NCI-H128 (cell line): ENCODE data around the gene ERMAP.

Experiments used
- DNase-seq: peaks from one replicate; lab custom pipeline; 2025; ENCODE audit not compliant: unreplicated experiment; lab: John Stamatoyannopoulos, UW

Gene ERMAP, protein sequence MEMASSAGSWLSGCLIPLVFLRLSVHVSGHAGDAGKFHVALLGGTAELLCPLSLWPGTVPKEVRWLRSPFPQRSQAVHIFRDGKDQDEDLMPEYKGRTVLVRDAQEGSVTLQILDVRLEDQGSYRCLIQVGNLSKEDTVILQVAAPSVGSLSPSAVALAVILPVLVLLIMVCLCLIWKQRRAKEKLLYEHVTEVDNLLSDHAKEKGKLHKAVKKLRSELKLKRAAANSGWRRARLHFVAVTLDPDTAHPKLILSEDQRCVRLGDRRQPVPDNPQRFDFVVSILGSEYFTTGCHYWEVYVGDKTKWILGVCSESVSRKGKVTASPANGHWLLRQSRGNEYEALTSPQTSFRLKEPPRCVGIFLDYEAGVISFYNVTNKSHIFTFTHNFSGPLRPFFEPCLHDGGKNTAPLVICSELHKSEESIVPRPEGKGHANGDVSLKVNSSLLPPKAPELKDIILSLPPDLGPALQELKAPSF

DNA sequence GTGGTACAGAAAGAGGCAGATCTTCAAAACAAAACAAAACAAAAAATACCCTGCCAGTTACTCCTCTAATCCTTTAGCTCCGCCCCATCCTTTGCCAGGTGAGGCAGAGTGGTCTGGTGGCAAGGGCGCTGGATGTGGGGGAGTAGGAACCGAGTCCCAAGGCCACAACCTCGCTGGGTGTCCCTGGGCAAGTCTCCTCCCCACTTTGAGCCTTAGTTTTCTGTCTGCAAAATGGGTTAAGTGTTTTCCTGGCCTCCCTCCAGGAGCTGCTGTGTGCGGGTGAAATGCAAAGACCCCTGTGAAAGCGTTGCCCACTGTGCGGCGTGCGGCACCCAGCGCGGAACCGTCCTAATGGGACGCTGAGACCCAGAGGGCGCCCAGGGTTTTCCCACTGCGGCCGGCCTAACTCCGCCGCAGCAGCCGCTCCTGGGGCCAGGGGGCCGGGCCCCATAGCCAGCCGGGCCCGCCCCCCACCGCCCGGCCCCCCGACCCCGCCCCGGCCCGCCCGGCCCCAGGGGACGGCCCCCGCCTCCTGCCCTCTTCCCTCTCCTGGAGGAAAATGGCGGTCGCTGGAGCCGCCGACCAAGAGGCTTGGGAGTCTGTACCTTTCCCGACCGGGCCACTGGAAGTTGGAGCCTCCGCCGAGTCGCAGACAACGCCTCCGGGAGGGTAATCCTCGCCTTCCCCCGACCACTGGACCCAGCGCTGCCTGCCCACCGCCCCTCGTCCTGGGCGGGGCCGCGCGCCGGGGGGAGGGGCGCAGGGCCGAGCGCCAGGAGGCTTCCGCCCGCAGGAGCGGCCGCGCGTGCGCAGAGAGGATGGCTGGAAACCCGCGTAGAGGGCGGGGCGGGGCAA, at the start of gene ERMAP, which contains the start of gene SVBP:
Gene ERMAP (plus strand): TSS at position 538 of the 855 bp plus-strand sequence. CDS start 13,327 bp downstream, outside the sequence.
Gene SVBP (minus strand): TSS at position 813 of the 855 bp plus-strand sequence. CDS start 853 bp downstream, outside the sequence.
- DNase-seq, result peak; percentile 79

DNA sequence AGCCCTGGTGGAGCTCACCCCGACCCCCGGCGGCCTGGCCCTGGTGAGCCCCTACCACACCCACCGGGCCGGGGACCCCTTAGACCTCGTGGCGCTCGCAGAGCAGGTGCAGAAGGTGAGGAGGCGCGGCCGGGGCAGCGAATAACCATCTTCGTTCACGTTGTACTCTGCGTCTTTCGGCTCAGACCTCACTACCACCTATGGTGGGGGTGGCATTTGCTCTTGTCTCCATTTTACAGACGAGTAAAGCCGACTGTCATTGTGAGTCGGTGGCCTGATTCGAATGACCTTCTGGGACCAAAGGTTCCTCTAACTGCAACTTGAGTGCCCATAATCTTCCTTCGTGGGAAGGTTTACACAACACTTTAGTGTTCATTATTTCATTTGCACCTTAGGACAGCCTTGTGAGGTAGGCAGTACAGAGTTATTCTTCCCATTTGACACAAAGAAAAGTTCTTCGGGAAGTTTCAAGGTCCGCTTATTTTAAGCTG, 49.4 kb upstream of the ERMAP start:
- no peak for DNase-seq

DNA sequence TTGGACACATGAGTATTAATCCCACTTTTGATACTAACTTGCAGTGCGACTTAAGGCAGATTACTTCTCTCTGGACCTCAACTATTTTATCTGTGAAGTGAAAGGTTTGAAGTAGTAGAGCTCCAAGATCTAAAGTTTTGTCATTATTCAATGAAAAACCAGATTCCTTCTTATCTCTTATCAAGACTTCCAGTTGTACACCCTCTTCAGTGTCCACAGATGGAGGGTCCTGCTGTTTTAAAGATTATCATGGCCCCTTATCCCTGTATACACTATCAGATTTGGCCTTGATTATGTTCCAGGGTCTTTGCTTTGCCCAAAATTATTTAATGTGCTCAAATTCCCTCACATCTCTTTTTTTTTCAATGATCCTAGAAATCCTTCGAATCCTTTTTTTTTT, 48.8 kb upstream of the ERMAP start:
- no peak for DNase-seq

DNA sequence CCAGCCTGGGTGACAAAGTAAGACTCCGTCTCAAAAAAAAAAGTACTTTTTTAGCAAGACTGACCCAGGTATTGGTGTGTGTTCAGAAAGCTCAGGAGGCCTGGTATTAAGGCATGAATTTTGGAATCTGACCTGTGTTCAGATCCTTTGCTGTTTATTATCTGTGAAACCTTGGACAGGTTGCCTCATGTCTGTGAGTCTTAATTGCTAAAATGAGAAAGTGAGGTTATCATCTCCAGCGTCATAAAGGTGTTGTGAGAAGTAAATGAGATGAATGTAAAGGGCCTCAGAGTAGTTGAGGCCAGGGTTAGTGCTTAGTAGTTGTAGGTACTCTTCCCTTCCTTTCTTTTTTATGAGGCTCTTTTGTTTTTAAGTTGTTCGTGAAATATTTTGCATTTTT, 47.1 kb upstream of the ERMAP start:
- no peak for DNase-seq

DNA sequence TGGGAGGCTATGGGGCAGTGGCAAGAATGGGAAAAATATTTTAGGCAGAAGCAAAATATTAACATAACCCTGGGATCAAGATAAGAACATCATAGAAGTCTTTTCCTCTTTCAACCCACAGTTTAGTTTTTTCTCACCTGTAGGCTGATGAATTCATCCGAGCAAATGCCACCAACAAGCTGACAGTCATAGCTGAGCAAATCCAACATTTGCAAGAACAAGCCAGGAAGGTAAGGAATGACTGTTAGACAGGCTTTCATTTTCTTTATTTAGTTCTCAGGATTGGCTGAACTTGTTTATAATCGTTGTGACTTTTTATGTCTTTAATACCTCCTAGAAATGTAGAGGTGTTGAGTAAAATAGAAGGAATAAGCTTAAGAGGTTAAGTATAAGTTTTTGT, 43.5 kb upstream of the ERMAP start:
- no peak for DNase-seq

DNA sequence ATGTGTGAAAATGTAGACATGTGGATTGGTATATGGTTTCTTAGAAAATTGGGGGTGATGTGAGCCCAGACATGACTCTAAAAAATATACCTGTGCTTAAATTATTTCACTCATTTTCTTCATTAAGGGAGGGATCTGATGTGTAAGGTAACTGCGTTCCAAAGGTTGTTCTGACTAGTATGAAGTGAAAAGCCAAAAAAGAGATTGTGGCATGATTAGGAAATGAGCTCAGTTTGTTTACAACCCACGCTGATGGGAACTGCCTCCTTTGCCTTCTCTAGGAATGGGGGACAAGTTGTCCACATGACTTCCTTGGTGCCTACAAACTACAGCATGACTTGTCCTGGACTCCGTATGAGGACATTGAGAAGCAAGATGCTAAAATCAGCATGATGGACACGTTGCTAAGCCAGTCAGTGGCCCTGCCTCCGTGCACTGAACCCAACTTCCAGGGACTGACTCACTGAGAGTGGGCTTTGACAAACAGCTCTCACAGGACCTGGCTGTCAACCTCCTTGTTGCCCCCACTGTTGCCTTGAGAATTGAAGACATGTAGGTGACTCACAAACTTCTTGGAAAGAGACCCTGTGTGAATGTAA, 41.9 kb upstream of the ERMAP start:
- DNase-seq, result no peak

DNA sequence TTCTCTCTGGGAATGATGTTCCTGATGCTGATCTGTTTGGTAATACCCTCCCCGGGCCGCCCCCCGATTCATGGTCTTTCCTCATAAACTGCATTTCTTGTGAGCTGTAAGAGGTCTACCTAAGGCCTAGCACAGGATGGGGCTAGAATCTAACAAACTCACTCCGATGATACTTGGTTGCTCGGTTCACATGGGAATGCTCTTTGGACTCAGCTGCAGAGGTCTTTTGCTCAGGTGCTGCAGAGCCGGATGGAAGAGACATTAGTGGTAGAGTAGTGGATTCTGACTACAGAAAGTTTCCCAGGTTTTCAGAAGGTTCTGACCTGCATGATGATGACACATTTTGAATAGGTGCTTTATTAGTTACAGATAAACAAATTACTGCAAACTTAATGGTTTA, 40.4 kb upstream of the ERMAP start:
- no peak for DNase-seq

DNA sequence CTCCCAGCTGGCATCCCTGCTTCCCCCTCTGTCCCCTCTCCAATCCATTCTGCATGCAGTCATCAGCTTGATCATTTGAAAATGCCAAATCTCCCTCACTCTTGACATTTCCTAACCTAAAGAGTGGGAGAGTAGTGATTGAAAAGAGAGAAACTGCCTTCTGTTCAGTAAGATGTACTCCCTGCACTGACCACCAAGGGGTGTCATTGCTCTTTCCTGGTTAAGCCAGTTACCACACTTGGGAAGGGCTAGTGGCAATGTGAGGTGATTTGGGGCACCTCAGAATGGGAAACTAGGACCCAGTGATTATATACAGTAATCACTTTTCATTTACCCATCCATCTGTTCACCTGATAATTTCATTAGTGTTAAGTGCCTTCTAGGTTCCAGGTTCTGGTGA, 39.1 kb upstream of the ERMAP start:
- peak; percentile 45 for DNase-seq

DNA sequence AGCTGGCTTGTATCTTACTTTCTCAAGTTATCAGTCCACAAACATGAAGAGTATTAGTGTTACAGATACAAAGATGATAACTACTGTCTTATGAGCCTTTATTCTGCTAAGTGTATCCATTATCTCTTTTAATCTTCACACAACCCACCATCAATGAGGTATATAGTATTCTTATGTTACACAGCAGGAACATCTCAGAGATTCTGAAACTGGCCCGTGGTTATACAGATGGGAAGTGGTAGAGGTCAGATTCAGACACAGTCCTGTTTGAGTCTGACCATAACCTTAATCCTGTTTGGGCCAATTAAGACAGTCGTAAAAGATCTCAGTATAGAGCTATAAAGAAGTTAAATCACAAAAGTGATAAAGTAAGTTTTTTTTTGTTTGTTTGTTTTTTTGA, 37.2 kb upstream of the ERMAP start:
- DNase-seq, result no peak

DNA sequence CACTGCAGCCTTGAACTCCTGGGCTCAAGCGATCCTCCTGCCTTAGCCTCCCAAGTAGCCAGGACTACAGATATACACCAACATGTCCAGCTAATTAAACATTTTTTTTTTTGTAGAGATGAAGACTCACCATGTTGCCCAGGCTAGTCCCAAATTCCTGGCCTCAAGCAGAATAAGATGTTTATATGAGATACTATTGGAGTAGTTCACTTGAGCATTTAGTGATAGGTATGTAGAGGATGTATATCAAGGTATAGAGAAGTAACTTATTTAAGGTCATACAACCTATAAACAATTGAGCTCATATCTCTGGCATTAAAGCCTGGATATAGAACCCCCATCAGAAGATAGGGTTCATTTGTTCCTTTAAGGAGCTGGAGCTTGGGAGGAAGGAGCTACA, 36.7 kb upstream of the ERMAP start:
- no peak for DNase-seq

DNA sequence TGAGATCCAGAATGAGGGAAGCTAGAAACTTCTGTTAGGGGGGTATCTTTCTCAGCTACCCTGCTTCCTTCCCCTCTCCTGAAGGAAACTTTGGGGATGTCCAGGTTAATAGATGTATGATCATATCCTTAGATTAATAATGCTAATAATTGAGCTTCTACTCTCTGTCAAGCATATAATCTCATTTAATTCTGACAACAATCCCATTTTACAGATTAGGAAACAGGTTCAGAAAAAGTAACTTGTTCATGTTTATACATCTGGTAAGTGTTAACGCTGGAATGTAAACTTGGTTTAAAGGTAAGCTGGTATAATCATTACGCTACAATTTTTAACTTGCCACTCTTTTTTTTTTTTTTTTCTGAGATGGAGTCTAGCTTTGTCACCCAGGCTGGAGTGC, 33.8 kb upstream of the ERMAP start:
- no peak for DNase-seq

DNA sequence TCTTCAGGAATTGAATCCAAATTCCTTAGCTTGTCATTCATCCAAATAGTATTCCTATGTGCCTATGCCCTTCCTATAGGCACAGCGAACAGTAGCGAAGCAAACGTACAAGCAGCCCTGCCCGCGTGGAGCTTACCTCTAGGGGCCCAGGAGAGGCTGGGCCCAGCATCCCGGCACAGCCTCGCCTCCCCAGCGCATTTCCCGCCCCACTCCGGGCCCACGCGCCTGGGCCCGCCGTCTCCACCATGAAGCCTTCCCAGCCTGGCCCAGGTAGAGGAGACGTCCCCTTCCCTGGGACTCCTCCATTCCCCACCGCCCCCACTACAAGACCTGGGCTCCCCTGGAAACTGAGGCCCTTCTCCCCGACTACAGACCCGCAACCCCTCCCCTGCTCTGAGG, 32.4 kb upstream of the ERMAP start:
- DNase-seq, result no peak

DNA sequence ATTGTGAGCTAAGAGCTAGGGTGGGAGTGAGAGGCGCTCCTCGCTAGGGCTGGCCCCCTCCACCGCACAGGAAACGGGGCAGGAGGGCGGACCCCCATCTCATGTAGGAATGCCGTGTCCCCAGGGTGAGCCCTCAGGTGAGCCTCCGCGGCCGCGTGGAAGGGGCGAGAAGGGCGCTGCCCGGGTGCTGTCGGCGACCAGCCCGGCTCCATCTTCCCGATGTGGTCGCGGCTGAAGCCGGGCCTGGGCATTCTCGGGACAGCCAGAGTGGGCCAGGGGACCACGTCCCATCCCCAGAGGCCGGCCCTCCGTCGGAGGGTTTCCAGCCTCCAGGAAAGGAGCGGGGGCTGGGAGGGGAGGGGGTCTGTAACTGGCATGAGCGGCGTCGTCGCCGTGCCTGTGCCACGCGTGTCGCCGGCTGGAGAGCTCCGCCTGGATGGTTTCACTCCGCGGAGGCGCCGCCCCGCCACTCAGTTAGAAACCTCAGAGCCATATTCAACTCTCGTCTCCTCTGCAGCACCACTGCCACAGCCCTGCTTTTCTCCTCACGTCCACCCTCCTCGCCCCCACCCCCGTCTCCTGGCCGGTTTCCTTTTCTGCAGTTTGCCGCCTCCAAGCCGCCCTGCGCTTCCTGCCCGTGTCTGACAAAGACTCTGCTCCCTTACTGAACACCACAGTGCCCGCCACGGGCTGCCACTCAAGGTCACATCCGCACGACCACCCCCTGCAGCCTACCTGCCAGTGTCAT, 31.8 kb upstream of the ERMAP start, which contains the start of gene TMEM269:
Gene TMEM269 (plus strand): TSS at position 46 of the 748 bp plus-strand sequence. CDS start 4,903 bp downstream, outside the sequence.
- DNase-seq, result no peak

DNA sequence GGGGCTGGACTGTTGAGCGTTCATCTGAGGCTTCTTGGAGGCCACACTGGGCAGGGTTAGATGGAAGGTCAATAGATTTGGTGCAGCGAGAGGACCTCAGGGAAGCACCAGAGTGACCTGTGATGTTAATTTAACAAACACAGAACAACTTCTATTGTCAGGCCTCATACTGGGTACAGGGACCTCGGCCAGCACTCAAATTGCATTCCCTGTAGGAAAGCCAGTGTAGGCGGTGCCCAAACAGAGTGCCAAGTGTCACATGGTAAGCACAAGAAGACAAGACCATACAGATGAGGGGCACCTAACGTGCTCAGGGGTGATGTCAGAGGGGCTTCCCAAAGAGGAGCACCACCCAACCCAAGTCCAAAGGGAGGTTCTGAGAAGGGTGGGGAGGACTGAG, 30.8 kb upstream of the ERMAP start:
- no peak for DNase-seq

DNA sequence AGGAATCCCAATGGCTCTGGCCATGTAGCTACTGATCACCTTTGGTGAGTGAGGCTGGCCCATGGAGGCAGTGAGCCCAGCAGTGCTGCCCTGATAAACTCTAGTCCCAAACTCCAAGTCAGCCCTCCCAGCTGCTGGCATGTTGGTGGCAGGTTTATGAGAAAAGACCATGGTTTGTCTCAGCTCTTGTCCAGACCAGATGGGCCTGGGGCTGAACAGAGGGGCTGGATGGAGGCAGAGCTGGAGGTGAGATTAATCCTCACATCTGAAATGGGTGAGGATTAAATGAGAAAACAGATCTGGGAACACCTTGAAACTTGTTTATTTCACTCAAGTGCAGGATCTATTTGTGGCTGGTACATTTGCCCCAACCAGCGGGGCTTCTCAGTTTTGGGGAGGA, 28.9 kb upstream of the ERMAP start:
- DNase-seq, result no peak

DNA sequence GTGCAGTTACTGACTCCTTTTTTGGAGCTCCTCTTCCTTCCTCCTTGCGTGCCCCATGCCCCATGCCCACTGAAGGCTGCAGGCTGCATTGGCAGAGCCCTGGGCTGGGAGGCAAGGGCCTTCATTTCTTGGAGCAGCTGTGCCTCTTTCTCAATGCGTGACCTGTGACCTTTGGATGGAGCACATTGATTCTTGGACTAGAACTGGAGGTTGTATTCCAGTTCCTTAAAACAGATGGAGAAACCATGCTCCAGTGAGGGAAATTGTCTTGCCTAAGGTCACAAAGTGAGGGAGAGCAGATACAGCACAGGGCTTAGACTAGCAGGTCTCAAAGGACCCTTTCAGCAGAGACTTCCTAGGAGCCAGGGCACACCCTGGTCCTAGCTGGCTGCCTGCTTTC, 23.1 kb upstream of the ERMAP start:
- no peak for DNase-seq

DNA sequence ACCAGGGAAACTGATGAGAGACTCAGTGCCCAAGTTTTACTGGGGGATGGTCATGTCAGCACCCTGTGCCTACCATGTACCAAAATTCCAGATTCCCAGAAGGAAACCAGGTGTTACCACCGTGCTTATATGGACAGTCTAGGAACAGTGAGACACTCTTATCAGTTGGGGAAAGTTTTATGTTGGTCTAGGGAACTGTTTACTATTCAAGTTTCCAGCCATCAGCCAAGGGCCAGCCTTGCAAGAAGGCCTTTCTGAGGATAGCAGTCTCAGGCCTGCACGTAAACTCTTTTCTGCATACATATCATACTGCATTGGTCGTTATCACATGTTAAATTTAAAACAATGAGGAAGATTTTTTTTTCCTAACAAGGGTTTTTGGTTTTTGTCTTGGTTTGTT, 19.5 kb upstream of the ERMAP start:
- no peak for DNase-seq

DNA sequence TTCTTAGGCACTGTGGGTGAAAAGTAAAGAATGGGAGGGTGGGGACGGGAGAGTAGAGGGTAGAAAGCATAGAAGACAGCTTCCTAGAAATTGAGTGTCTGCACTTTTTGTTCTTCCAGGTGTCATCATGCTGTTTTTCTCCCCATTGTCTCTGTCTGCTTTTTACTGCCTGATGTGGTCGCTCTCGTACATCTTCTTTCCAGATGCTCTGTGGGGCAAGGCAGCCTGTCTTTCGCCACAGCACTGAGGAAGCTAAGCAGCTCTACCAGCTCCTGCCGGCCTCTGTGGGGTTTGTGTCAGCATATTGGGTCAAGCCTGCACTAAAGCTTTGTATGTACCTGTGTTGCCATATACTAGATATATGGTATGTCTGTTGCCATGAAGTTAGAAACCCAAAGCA, 18.9 kb upstream of the ERMAP start:
- no peak for DNase-seq

DNA sequence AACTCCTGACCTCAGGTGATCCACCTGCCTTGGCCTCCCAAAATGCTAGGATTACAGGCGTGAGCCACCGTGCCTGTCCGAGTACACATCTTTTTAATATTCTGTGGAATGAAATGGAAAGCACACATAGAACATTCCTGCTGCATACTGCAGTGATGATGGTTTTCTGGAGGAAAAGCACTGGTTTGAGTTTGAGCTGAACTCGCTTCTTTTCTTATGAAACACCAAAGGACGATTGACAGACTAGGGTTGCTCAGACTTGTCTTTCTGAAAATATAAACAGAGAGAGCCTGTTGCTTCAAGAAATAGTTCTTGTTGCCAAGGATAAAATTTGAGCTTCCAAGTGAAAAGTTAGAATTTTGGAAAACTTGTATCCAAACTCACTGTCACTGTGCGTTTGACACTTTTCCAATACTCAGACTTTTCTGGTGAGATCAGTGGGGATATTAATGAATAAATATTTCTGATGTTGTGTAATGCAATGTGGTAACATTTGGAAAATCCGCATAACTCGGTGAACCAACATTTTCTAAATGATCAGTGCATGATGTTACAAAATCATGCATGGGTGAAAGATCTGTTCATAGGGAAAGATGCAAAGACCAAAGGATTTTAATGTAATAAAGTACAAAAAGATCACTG, 15.0 kb upstream of the ERMAP start:
- no peak for DNase-seq

DNA sequence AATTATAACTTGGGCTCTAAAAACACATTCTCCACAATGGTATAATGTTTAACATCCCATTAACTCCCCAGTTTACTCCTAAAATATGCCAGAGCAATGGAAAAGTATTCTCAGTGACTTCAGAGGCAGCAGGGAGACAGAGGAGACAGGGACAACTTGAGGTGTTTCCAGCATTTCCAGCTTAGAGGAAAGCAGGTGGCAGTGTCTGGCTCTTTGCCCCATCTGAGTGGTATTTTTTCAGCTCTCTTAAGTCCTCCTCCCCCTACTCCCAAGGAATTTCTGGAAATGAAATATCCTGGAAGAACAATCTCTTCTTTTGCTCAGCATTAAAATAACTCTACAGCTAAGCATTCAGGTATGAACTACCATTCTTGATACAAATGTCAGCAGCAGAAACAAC, 10.8 kb upstream of the ERMAP start:
- no peak for DNase-seq
